HG03378 (cell line): ENCODE measurements around the gene LOXL1.

Source experiments
- ATAC-seq: cut with Tn5 transposase; IDR thresholded peaks from one replicate; pipeline ENCODE4 v1.9.1; 2021; ENCODE audit warnings: mild to moderate bottlenecking, moderate library complexity; ENCODE audit not compliant: unreplicated experiment

The LOXL1 gene

GRCh38 chr15:73926219-73927002, at the start of gene LOXL1:
LOXL1 (plus strand) TSS chr15:73926462; CDS start chr15:73926784, 322 bp downstream.
- no peak for ATAC-seq

- no peak for ATAC-seq
These were observed 46.8 kb upstream of the LOXL1 start for GRCh38 chr15:73879426-73879825.

DNA sequence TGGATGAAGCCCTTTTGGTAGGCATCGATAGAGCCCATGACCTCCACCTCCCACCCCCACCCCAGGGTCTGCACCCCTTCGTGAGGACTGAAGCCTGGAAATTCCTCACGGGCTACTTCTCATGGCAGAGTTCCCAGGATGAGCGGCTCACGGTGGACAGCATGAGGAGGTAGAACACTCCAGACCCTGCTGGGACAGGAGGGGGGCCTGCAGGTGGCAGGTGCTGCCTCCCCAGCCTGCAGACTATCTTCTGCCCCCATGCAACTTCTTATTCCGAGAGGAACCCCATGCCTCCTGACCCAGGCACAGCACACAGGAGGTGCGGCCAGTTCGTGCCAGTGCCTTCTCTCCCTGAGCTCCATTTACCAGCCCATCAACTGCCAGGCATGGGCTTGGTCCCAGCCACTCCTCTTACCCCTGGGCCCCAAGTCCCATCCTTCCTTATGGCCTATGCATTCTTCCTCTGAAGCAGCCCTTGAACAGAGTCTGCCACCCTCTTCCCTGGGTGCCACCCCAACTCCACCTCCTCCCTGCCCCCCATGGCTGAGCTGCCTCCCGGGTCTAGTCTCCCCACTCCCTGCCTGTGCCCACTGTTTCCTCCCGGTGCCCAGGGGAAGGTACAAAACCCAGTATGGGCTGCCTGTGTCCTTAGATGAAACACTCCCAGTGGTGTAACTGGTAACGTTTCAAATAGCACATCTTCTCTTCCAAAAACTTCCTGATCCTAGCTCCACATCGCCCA, 44.5 kb upstream of the LOXL1 start:
- ATAC-seq: no peak

GRCh38 chr15:73882761-73883419, 43.4 kb upstream of the LOXL1 start:
- ATAC-seq: no peak

- ATAC-seq: no peak
These were observed 42.1 kb upstream of the LOXL1 start for GRCh38 chr15:73884159-73884558.

GRCh38 chr15:73885954-73886700, 40.1 kb upstream of the LOXL1 start:
- no peak for ATAC-seq

DNA sequence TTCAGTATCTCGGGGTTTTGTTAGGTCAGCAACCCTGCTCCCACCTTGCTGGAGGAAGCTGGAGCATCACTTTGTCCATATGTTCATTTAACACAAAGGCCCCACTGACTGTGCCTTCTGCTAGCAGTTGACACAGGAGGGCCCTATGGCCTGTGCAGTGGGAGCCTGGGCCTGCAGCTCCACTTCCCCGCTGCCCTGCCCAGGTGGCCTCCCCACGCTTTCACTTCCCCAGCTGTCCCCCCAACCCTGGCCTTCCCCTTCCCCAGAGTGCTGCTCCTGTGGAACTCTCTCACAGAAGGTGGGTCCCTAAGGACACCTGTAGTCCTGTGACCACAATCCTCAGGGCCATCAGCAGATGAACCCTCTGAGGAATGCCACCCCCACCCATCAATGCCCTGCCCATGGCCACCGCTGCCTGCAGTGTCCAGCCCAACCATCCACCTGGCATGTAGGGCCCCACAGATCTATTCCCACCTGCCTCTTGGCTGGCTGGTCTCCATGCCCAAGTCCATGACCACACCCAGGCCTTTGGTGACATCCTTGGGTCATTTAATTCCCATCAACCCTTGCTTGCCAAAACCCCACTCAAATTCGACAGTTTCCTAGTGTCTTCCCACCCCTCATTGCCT, 39.4 kb upstream of the LOXL1 start:
- ATAC-seq: no peak

DNA sequence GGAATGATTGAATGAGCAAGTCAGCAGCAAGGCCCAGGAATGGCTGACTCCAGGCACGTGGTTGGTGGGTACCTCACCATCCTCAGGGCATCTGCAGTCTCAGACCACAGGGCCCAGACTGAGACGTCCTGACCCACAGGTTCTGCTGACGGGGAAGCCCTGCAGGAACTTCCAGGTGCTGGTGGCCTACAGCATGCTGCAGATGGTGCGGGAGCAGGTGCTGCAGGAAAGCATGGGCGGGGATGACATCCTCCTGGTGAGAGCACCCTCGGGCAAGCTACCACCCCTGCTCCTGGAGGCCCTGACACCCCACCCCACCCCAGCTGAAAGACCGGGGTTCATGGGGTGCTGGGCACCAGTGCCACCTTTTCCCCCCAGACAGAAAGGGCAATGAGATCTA, 38.8 kb upstream of the LOXL1 start:
- no peak for ATAC-seq

- no peak for ATAC-seq
These were observed 37.8 kb upstream of the LOXL1 start for GRCh38 chr15:73888224-73889041.

GRCh38 chr15:73889053-73889761, 37.1 kb upstream of the LOXL1 start:
- ATAC-seq: no peak

GRCh38 chr15:73889762-73890124, 36.5 kb upstream of the LOXL1 start:
- ATAC-seq: no peak

DNA sequence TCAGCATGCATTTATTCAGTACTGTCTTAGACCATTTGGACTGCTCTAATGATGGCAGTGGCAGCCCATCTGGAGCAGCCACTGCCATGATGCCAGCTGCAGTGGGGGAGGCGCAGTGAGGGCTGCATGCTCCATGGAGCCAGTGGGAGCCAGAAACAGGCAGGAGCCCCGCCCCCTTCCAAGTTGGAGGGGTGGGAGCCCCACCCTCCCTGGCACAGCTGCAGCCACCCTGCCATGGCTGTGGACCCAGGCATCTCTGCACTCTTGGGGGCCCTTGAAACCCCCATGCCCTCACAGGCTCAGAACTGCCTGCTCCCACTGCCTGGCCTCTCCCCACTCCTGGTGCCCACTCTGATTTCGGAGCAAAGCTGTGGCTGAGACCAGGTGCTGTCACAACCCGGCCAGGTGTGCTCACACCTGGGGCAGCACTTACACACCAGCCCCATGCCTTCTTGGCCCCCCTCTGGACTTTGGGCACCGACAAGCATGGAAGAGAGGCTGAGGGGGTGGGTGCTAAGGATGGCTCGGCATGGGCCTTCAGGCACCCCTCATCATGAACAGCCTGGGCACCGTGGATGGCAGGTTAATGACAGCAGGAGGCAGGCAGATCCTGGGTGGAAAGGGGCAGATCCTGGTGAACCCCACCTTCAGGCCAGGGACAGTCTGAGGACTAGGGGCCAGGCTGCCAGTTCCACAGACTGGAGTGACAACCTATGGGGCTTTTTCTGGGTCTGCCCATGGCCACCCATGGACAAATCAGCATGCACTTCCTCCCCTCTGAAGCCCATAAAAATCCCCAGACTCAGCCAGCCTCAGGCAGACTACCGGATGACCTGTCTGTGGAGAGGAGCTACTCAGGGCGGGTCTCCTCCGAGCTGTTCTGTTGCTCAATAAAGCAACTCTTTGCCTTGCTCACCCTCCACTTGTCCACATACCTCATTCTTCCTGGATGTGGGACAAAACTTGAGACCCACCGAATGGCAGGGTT, 34.6 kb upstream of the LOXL1 start:
- no peak for ATAC-seq

GRCh38 chr15:73892446-73893226, 33.6 kb upstream of the LOXL1 start:
- no peak for ATAC-seq

GRCh38 chr15:73894133-73894814, 32.0 kb upstream of the LOXL1 start:
- no peak for ATAC-seq

- ATAC-seq: no peak
These were observed 28.6 kb upstream of the LOXL1 start for GRCh38 chr15:73897441-73898261.
